Endothelial cell of umbilical vein (primary cell): Measurements from ENCODE around the gene SPTY2D1. TPM values are rescaled to one million over a fixed set of nuclear protein-coding genes. Genes with fewer than 3 reads are reported as not detected.
"Not testable (repeated sequence)": the region's sequence is repeated elsewhere in the genome, so short reads cannot be mapped to it uniquely, and the experiment has no call there.

ENCODE experiments used
- BruUV-seq: library from RNA; stranded (reverse); fragments of 400-500 nt; replicated peaks from 2 replicates; lab custom pipeline; 2021; lab: Mats Ljungman, UMichigan
- CTCF ChIA-PET: fragments of 300-600, 350-600 bp; sonication (Branson Sonifier 250); formaldehyde crosslinking; loops from one replicate; lab custom pipeline; 2021; ENCODE audit warnings: antibody characterized with exemption, inconsistent platforms; lab: Charles Lee
- POLR2A ChIA-PET: fragments of 300-600, 350-600 bp; sonication (Branson Sonifier 250); formaldehyde crosslinking; loops from one replicate; lab custom pipeline; 2021; ENCODE audit warnings: antibody characterized with exemption, inconsistent platforms; lab: Charles Lee
- DNase-seq: peaks from one replicate; pipeline ENCODE4 v3.0.0-alpha.2; 2011; ENCODE audit warnings: low read depth, low spot score
- FAIRE-seq: peaks from 2 replicates; lab custom pipeline; 2011; peaks lifted over from hg19 to GRCh38; lab: Jason Lieb, UNC
- H2AFZ ChIP-seq: 2 replicates; pipeline ENCODE4 v1.6.0; 2012; ENCODE audit warnings: low read depth, low read length, control low read depth, inconsistent platforms
- H3K27ac ChIP-seq: 2 replicates; pipeline ENCODE4 v1.5.1; 2011; ENCODE audit warnings: low read depth, mild to moderate bottlenecking, control low read depth, low read length, moderate library complexity; ENCODE audit not compliant: insufficient read depth
- H3K27me3 ChIP-seq, 2 experiments: 2 replicates each; pipeline versions ENCODE4 v1.6.0 to v1.6.1; 2011; ENCODE audit warnings: low read length in 2 of 2, mixed read lengths in 1 of 2; ENCODE audit not compliant: control insufficient read depth in 2 of 2, insufficient read depth in 2 of 2
- H3K36me3 ChIP-seq, 2 experiments: 2 replicates in 1 of 2; 3 replicates in 1 of 2; pipeline ENCODE4 v1.5.1; 2011; ENCODE audit warnings: low read length in 2 of 2, mild to moderate bottlenecking in 1 of 2, moderate library complexity in 1 of 2; ENCODE audit not compliant: control insufficient read depth in 2 of 2, insufficient read depth in 2 of 2; ENCODE audit errors: extremely low read depth in 1 of 2
- H3K4me1 ChIP-seq: 3 replicates; pipeline ENCODE4 v1.5.1; 2011; ENCODE audit warnings: mild to moderate bottlenecking, low read length; ENCODE audit not compliant: control insufficient read depth, insufficient read depth; ENCODE audit errors: extremely low read depth
- H3K4me2 ChIP-seq: 2 replicates; pipeline ENCODE4 v1.6.1; 2011; ENCODE audit warnings: low read length, control low read depth, mixed read lengths; ENCODE audit not compliant: insufficient read depth
- H3K4me3 ChIP-seq, 3 experiments: fragments of 200-600 bp in 1 of 3; sonication (generic), shearing (Covaris generic) in 1 of 3; replicated peaks in 1 of 3; 2 replicates each; pipeline ENCODE4 v1.5.1; 2011 to 2016; ENCODE audit warnings: control low read depth in 3 of 3, low read length in 3 of 3, mild to moderate bottlenecking in 2 of 3, inconsistent platforms in 1 of 3, low read depth in 1 of 3, moderate library complexity in 1 of 3; ENCODE audit not compliant: insufficient read depth in 1 of 3
- H3K79me2 ChIP-seq: 2 replicates; pipeline ENCODE4 v1.6.0; 2012; ENCODE audit warnings: low read length, inconsistent platforms; ENCODE audit not compliant: control insufficient read depth, insufficient read depth
- H3K9ac ChIP-seq: replicated peaks from 2 replicates; pipeline ENCODE3; 2011; ENCODE audit warnings: low read length, control low read depth; ENCODE audit not compliant: insufficient read depth; ENCODE audit errors: extremely low read depth
- H3K9me1 ChIP-seq: replicated peaks from 3 replicates; pipeline ENCODE4 v1.6.0; 2011; ENCODE audit warnings: mild to moderate bottlenecking, low read length; ENCODE audit not compliant: control insufficient read depth, insufficient read depth; ENCODE audit errors: extremely low read depth
- H3K9me3 ChIP-seq: replicated peaks from 2 replicates; pipeline ENCODE4 v1.5.1; 2012; ENCODE audit warnings: low read length, inconsistent platforms; ENCODE audit not compliant: control insufficient read depth, insufficient read depth
- H4K20me1 ChIP-seq: replicated peaks from 2 replicates; pipeline ENCODE3; 2011; ENCODE audit warnings: mild to moderate bottlenecking, low read length; ENCODE audit not compliant: control insufficient read depth, insufficient read depth; ENCODE audit errors: extremely low read depth
- CTCF ChIP-seq, 2 donors: IDR thresholded peaks; 1 replicate in 1 of 2; 2 replicates in 1 of 2; pipeline ENCODE4 v1.5.1; 2011; ENCODE audit warnings: low read length in 2 of 2, mild to moderate bottlenecking in 2 of 2, moderate library complexity in 2 of 2, control low read depth in 1 of 2, inconsistent platforms in 1 of 2, low read depth in 1 of 2; ENCODE audit not compliant: insufficient read depth in 1 of 2; ENCODE audit errors: extremely low read depth in 1 of 2
- EZH2 ChIP-seq: IDR thresholded peaks from 2 replicates; pipeline ENCODE4 v1.6.1; 2012; ENCODE audit warnings: borderline replicate concordance, low read depth, mild to moderate bottlenecking, moderate library complexity, low read length, inconsistent platforms; ENCODE audit not compliant: severe bottlenecking
- FOS ChIP-seq: IDR thresholded peaks from 2 replicates; pipeline ENCODE4 v1.6.1; 2011; ENCODE audit warnings: mild to moderate bottlenecking, low read length, moderate library complexity, borderline replicate concordance; ENCODE audit not compliant: insufficient read depth
- GATA2 ChIP-seq: IDR thresholded peaks from 2 replicates; pipeline ENCODE4 v1.7.0; 2011; ENCODE audit warnings: low read depth, mild to moderate bottlenecking, moderate library complexity, mixed read lengths, low read length; ENCODE audit not compliant: insufficient read length, insufficient read depth
- JUN ChIP-seq: IDR thresholded peaks from 2 replicates; pipeline ENCODE4 v1.6.1; 2011; ENCODE audit warnings: borderline replicate concordance, low read depth; ENCODE audit not compliant: insufficient read length, insufficient read depth
- MAX ChIP-seq: IDR thresholded peaks from 2 replicates; pipeline ENCODE4 v1.6.1; 2011; ENCODE audit not compliant: insufficient read depth, insufficient read length
- MYC ChIP-seq: IDR thresholded peaks from one replicate; pipeline ENCODE4 v1.6.1; 2011; ENCODE audit warnings: mild to moderate bottlenecking, low read depth, low read length
- POLR2A ChIP-seq: IDR thresholded peaks from 2 replicates; pipeline ENCODE4 v1.6.1; 2012; ENCODE audit warnings: low read depth, mild to moderate bottlenecking, control low read depth, low read length
- POLR2AphosphoS5 ChIP-seq: IDR thresholded peaks from 2 replicates; pipeline ENCODE4 v1.6.1; 2012; ENCODE audit warnings: low read depth, mild to moderate bottlenecking, control low read depth, low read length, moderate library complexity; ENCODE audit not compliant: insufficient read depth
- dilution Hi-C: fragments of 300-500 bp; cut with MboI; formaldehyde crosslinking; loops from one replicate; pipeline ENCODE4 v1.15.0; 2019; ENCODE audit warnings: low sequenced_read_pairs; ENCODE audit not compliant: extremely low pct_ligation_motif_present
- intact Hi-C: fragments of 100-400 bp; cut with micrococcal nuclease; formaldehyde crosslinking; loops from one replicate; pipeline ENCODE4 v1.10.0; 2022
- polyA plus RNA-seq, 4 experiments: library from polyadenylated mRNA; depleted of rRNA in 3 of 4; stranded (reverse) in 3 of 4; unstranded in 1 of 4; fragments of >200 nt; gene quantifications; 2 replicates each; pipeline versions ENCODE4 v1.2.1 to v1.2.3, GENCODE V29; 2011 to 2012; ENCODE audit warnings: missing spikeins in 1 of 4
- total RNA-seq: library from RNA; stranded (reverse); gene quantifications from 2 replicates; pipeline ENCODE4 v1.2.3, GENCODE V29; 2021

SPTY2D1 gene
- total and polyA plus RNA-seq, 2 donors (not counting 3 experiments of a cell fraction or from before 2014, with no cell fraction given): 5.5 to 18.7 TPM

- H4K20me1 ChIP-seq, dilution Hi-C loops, FAIRE-seq, H3K4me2 ChIP-seq, CTCF ChIA-PET, H3K9me3 ChIP-seq, H3K4me1 ChIP-seq, intact Hi-C loops, H3K36me3 ChIP-seq, H3K4me3 ChIP-seq, POLR2A ChIA-PET, H3K9ac ChIP-seq, H3K27ac ChIP-seq, H2AFZ ChIP-seq, H3K27me3 ChIP-seq, DNase-seq, BruUV-seq, H3K9me1 ChIP-seq, H3K79me2 ChIP-seq: not testable (repeated sequence)
Observed at GRCh38 chr11:18643034-18643433, 8.9 kb upstream of the SPTY2D1 start.

GRCh38 chr11:18641677-18642076, 7.5 kb upstream of the SPTY2D1 start:
- no peak for TF ChIP-seq FOS
- no peak for TF ChIP-seq POLR2A
- TF ChIP-seq POLR2AphosphoS5: no peak
- TF ChIP-seq MAX: no peak
- TF ChIP-seq CTCF (IDR thresholded peaks at IDR 0.05; ENCODE audit: extremely low read depth in 1 of 2, insufficient read depth in 1 of 2, low read depth in 1 of 2, low read length in 2 of 2): no peak
- TF ChIP-seq MYC: no peak
- TF ChIP-seq EZH2: no peak
- no peak for TF ChIP-seq JUN
- no peak for TF ChIP-seq GATA2
- Histone ChIP-seq H3K9ac (no peak overlapping the region), H3K27ac (no peak overlapping the region), H3K27me3 (peaks cover 0 to 1% of the 10 kb centered on the region in 2 experiments), H3K36me3 (no peaks in the 10 kb centered on the region), H3K4me2 (no peak overlapping the region), H3K4me1 (no peaks in the 10 kb centered on the region), H3K4me3 (no peak overlapping the region), H4K20me1 (no peaks in the 10 kb centered on the region), H2AFZ (no peak overlapping the region), H3K79me2 (no peaks in the 10 kb centered on the region), H3K9me3 (no peaks in the 10 kb centered on the region), H3K9me1 (no peaks in the 10 kb centered on the region)
- FAIRE-seq (no peak), DNase-seq (no peak)
- dilution Hi-C loops: no loop called here
- CTCF ChIA-PET: interaction anchor here (0.7 kb wide), 1 partner anchor 10 kb away, joined by 3 read pairs; no protein-coding TSS in a partner anchor
- intact Hi-C loops: no loop called here
- POLR2A ChIA-PET: no interaction called here
- BruUV-seq: no TSS peak
